Rectal smooth muscle tissue (tissue), 1 donor: ENCODE measurements around the gene TENM4.

Source experiments
- H3K27ac ChIP-seq: one replicate; pipeline ENCODE4 v1.7.0; 2013; ENCODE audit warnings: low read depth, low read length, inconsistent platforms
- H3K27me3 ChIP-seq: one replicate; pipeline ENCODE4 v1.7.0; 2013; ENCODE audit warnings: low read length; ENCODE audit not compliant: control insufficient read depth, insufficient read depth
- H3K36me3 ChIP-seq: one replicate; pipeline ENCODE4 v1.7.0; 2013; ENCODE audit warnings: low read length; ENCODE audit not compliant: control insufficient read depth, insufficient read depth
- H3K4me1 ChIP-seq: one replicate; pipeline ENCODE4 v1.7.0; 2013; ENCODE audit warnings: low read length; ENCODE audit not compliant: control insufficient read depth, insufficient read depth
- H3K4me3 ChIP-seq: one replicate; pipeline ENCODE4 v1.7.0; 2013; ENCODE audit warnings: low read length
- H3K9ac ChIP-seq: one replicate; pipeline ENCODE4 v1.7.0; 2013; ENCODE audit warnings: low read length

The TENM4 gene

GRCh38 chr11:79467761-79468160 is 26.9 kb upstream of the TENM4 start:
- H3K4me1 ChIP-seq = no peaks in the 10 kb centered on the region
- H3K9ac ChIP-seq = no peak overlapping the region
- no peak overlapping the region for H3K4me3 ChIP-seq
- H3K27ac ChIP-seq = no peak overlapping the region
- no peaks in the 10 kb centered on the region for H3K36me3 ChIP-seq
- no peaks in the 10 kb centered on the region for H3K27me3 ChIP-seq

GRCh38 chr11:79466411-79466810 is 25.6 kb upstream of the TENM4 start:
- Histone ChIP-seq H3K9ac (no peak overlapping the region), H3K4me3 (no peak overlapping the region), H3K27me3 (no peaks in the 10 kb centered on the region), H3K36me3 (no peaks in the 10 kb centered on the region), H3K27ac (no peak overlapping the region), H3K4me1 (no peaks in the 10 kb centered on the region)

DNA sequence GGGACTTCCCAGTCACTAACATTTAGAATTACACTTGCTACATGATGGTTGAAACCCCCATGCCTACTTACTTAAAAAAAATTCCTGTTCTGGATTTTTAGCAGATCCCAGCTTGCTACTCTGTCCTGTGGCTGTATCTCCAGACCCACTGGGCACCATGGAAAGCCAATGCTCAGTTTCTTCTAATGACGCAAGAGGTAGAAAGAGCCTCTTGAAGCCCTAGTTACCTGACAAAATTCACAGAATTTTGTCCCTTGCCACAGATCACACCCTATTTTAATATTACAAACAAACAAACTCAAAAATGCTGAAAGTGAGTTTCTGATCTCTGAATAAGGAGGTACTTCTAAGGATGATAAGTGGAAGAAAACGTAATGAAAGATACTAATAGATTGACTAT is 24.3 kb upstream of the TENM4 start:
- Histone ChIP-seq H3K27me3 (no peaks in the 10 kb centered on the region), H3K4me1 (no peaks in the 10 kb centered on the region), H3K27ac (no peak overlapping the region), H3K4me3 (no peak overlapping the region), H3K9ac (no peak overlapping the region), H3K36me3 (no peaks in the 10 kb centered on the region)

DNA sequence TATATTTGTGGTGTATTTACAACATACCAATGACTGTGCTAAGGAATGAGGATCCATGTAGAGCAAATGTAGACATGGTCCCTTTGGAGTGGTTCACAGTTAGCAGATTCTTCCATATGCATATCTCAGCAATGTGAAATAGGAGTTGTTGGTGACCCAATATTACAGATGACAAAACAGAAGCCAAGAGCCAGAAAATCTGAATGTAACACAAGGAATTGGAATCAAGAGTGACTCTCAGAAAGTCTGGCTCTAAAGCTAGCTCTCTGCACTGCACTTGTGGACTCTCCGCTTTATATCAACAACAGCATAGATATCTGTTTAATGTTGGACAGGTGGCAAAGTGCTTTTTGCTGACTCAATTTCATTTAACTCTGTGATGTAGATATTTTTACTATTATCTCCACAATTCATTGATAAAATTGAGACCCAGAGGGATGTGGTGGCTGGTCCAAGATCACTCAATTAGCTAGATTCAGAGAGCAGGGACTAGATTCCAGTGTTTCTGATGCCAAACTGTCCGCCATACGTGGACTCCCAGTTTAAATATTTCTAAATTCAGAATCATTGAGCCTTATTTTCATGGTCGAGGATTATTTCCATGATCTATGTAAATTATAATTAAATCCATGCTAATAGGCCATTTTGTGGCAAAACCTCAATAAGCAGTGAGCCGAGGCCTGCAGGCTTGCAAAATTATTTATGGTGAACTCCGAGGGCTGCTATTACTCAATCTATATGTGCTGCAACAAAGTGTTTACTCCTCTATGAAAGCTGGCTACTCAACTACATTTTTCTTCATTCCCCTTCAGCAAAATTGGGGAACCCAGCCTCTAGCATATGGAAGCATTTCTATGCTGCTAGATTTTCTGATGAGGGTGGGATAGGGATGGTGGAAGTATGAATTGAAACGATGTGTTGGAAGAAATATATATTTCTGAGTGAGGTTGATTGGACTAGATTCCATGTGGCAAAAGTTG is 21.1 kb upstream of the TENM4 start:
- Histone ChIP-seq H3K27me3 (no peaks in the 10 kb centered on the region), H3K9ac (no peak overlapping the region), H3K36me3 (no peaks in the 10 kb centered on the region), H3K27ac (no peak overlapping the region), H3K4me3 (no peak overlapping the region), H3K4me1 (no peaks in the 10 kb centered on the region)

GRCh38 chr11:79461144-79461543 is 20.3 kb upstream of the TENM4 start:
- Histone ChIP-seq H3K36me3 (no peaks in the 10 kb centered on the region), H3K27ac (no peak overlapping the region), H3K9ac (no peak overlapping the region), H3K4me3 (no peak overlapping the region), H3K4me1 (no peaks in the 10 kb centered on the region), H3K27me3 (no peaks in the 10 kb centered on the region)

DNA sequence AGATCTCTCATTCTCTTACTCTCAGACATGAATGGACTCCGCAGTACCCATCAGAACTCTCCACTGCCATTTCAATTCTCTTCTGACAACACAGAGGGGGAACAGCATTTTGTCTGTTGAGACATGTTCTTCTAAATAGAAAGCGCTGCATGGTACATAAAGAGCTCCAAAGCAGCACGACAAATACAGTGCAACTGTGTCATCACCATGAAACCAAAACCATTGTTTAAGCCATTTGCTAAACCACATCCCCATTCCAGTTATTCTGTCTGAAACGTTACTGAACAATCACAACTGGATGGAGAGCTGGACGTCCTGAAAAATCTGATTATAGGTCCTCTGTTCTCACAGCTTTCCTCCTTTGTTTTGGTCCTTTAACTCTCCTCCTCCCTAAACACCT is 17.9 kb upstream of the TENM4 start:
- Histone ChIP-seq H3K4me3 (no peak overlapping the region), H3K27ac (no peak overlapping the region), H3K9ac (no peak overlapping the region), H3K4me1 (no peaks in the 10 kb centered on the region), H3K36me3 (no peaks in the 10 kb centered on the region), H3K27me3 (no peaks in the 10 kb centered on the region)

DNA sequence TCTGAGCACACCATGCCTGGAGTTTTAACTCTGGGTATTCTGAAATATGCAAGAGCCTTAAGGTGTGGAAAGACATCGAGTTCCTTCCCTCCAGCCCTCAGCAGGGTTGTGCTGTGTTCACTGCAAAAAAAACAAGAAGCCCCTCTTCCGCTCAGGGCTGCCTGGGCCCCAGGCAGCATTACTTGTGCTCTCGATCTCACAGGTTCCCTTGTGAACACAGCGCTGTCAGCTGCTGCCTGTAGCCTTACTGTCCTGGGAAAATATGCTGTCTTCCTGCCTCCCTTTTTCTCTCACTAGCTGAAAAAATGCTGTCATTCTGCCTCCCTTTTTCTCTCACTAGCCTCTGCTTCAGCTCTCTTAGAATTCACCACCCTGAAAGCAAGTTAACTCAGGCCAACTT is 15.7 kb upstream of the TENM4 start:
- Histone ChIP-seq H3K36me3 (no peaks in the 10 kb centered on the region), H3K27ac (no peak overlapping the region), H3K9ac (no peak overlapping the region), H3K4me3 (no peak overlapping the region), H3K4me1 (no peaks in the 10 kb centered on the region), H3K27me3 (no peaks in the 10 kb centered on the region)

DNA sequence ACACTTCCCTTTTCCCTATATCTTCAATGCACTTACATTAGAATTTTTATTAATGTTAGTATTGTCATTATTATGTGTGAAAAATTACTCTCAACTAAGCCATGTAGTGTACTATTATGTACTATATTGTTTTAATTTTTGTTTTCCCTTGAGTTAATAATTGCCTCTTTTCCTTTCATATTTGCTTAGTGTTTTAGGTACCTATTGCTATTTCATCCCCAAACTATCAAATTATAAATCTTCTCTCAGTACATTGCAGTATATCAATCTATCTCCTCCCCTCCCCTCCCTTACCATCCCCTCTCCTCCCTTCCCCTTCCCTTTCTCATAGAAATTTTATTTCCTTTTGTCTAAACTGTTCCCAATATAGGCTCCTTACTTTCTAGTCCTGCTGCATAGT is 12.8 kb upstream of the TENM4 start:
- no peaks in the 10 kb centered on the region for H3K36me3 ChIP-seq
- no peaks in the 10 kb centered on the region for H3K4me1 ChIP-seq
- no peaks in the 10 kb centered on the region for H3K27me3 ChIP-seq
- H3K9ac ChIP-seq = no peak overlapping the region
- H3K27ac ChIP-seq = no peak overlapping the region
- H3K4me3 ChIP-seq = no peak overlapping the region

GRCh38 chr11:79449040-79449439 is 8.2 kb upstream of the TENM4 start:
- Histone ChIP-seq H3K36me3 (no peaks in the 10 kb centered on the region), H3K27ac (no peak overlapping the region), H3K9ac (no peak overlapping the region), H3K4me1 (no peaks in the 10 kb centered on the region), H3K27me3 (no peaks in the 10 kb centered on the region), H3K4me3 (no peak overlapping the region)

GRCh38 chr11:79447038-79447786 is 6.4 kb upstream of the TENM4 start:
- Histone ChIP-seq H3K27me3 (no peaks in the 10 kb centered on the region), H3K4me1 (no peaks in the 10 kb centered on the region), H3K9ac (no peak overlapping the region), H3K4me3 (no peak overlapping the region), H3K36me3 (no peaks in the 10 kb centered on the region), H3K27ac (no peak overlapping the region)

DNA sequence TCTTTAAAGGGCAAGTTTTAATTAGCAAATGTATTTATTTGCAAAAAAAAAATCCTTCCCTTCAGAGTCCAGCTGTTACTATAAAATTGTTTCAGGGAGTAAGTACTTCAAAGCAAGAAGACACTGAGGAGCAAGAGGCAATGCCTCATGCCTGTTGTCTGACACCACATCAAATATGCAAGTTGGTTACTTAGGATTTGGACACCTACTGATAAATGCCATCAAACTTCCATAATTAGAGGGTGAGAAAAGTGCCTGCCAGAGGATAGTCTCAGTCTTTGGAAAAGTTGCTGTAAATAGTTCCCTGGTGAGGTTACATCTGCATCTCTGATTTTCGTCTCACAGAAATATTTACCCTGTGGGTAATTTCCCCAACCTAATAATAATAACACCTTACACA is 4.1 kb upstream of the TENM4 start:
- no peak overlapping the region for H3K9ac ChIP-seq
- H3K27me3 ChIP-seq = peaks cover 2% of the 10 kb centered on the region

DNA sequence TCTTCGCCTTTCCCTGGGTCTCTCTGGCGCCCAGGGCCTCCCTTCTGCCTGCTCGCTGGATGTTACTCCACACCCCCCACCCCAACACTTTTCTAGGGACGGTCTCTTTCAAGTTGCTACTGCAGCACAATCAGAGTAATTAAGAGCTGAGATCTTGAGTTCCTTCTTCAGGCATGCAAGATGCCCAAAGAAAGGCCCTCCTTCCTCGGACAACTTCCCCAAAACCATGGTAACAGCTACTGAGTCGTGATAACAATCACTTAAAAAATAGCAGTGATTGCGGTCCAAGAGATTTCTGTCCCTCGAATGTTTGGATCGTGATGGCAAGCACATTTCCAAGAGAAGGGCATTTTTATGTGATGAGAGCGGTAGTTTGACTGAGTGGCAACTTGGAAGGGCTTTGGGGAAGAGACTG is 638 bp upstream of the TENM4 start:
- Histone ChIP-seq H3K4me1 (peaks cover 9% of the 10 kb centered on the region), H3K27ac (no peak overlapping the region), H3K27me3 (peaks cover 16% of the 10 kb centered on the region)

More for the DNA sequence above, 4.1 kb upstream of the TENM4 start:
- Histone ChIP-seq H3K4me3 (no peak overlapping the region), H3K36me3 (no peaks in the 10 kb centered on the region), H3K27ac (no peak overlapping the region), H3K4me1 (no peaks in the 10 kb centered on the region)

More for the DNA sequence above, 638 bp upstream of the TENM4 start:
- Histone ChIP-seq H3K36me3 (no peaks in the 10 kb centered on the region), H3K9ac (no peak overlapping the region), H3K4me3 (peak overlapping the region; percentile 59)
